ENCODE data around the gene KBTBD6. TPM values are rescaled to one million over a fixed set of nuclear protein-coding genes. Genes with fewer than 3 reads are reported as not detected.
A peak's percentile ranks its signal among the peaks of the same experiment; 100 is the strongest.

Gene KBTBD6
- total RNA-seq, 2 donors from 2014 or later, result 8.5 to 10.2 TPM

GRCh38 chr13:41130356-41130755 lies 2.2 kb downstream of the KBTBD6 start:
- DNase-seq, result no peak
- no peaks in the 10 kb centered on the region for H3K27me3 Mint-ChIP-seq (ENCODE audit: insufficient read depth)
- H3K36me3 Mint-ChIP-seq (ENCODE audit: low read depth), result peaks cover 24% of the 10 kb centered on the region
- peaks cover 5% of the 10 kb centered on the region for H3K36me3 ChIP-seq (ENCODE audit: control insufficient read depth, insufficient read depth, low read length)
- peak overlapping the region; percentile 94 for H3K4me3 Mint-ChIP-seq
- WGBS, 2 experiments (ENCODE audit: insufficient coverage in 1 of 2, insufficient read length in 1 of 2), result 90 to 93% methylated on average over 3 of the region's 3 CpGs
- H3K9me3 Mint-ChIP-seq, result peaks cover 7% of the 10 kb centered on the region
- H3K9me3 ChIP-seq (ENCODE audit: control insufficient read depth, low read length), result no peaks in the 10 kb centered on the region
- H3K27me3 ChIP-seq (ENCODE audit: control insufficient read depth, insufficient read depth, low read length, poor library complexity, severe bottlenecking), result no peaks in the 10 kb centered on the region
- H3K27ac ChIP-seq (ENCODE audit: low read depth, low read length), result no peak overlapping the region
- no peak overlapping the region for H3K27ac Mint-ChIP-seq
- peak overlapping the region; percentile 2 for H3K9ac ChIP-seq (ENCODE audit: extremely low read depth, low read length, poor library complexity, severe bottlenecking)
- H3K4me3 ChIP-seq (ENCODE audit: low read length), result peak overlapping the region; percentile 70
- peaks cover 22% of the 10 kb centered on the region for H3K4me1 Mint-ChIP-seq
- H3K4me1 ChIP-seq (ENCODE audit: control insufficient read depth, insufficient read depth, low read length), result no peaks in the 10 kb centered on the region
- TF ChIP-seq, protein P1, sequence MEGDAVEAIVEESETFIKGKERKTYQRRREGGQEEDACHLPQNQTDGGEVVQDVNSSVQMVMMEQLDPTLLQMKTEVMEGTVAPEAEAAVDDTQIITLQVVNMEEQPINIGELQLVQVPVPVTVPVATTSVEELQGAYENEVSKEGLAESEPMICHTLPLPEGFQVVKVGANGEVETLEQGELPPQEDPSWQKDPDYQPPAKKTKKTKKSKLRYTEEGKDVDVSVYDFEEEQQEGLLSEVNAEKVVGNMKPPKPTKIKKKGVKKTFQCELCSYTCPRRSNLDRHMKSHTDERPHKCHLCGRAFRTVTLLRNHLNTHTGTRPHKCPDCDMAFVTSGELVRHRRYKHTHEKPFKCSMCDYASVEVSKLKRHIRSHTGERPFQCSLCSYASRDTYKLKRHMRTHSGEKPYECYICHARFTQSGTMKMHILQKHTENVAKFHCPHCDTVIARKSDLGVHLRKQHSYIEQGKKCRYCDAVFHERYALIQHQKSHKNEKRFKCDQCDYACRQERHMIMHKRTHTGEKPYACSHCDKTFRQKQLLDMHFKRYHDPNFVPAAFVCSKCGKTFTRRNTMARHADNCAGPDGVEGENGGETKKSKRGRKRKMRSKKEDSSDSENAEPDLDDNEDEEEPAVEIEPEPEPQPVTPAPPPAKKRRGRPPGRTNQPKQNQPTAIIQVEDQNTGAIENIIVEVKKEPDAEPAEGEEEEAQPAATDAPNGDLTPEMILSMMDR (conservative IDR thresholded peaks at IDR 0.05), result no peak

GRCh38 chr13:41127701-41128100 lies 4.9 kb downstream of the KBTBD6 start:
- WGBS, 2 experiments (ENCODE audit: insufficient coverage in 1 of 2, insufficient read length in 1 of 2), result 98 to 100% methylated on average over 1 to 3 of the region's 3 CpGs
- H3K27me3 Mint-ChIP-seq (ENCODE audit: insufficient read depth), result no peaks in the 10 kb centered on the region
- no peak overlapping the region for H3K27ac Mint-ChIP-seq
- Histone ChIP-seq H3K27ac (ENCODE audit: low read depth, low read length) (no peak overlapping the region), H3K4me3 (ENCODE audit: low read length) (no peak overlapping the region), H3K4me1 (ENCODE audit: control insufficient read depth, insufficient read depth, low read length) (no peaks in the 10 kb centered on the region), H3K9me3 (ENCODE audit: control insufficient read depth, low read length) (no peaks in the 10 kb centered on the region), H3K27me3 (ENCODE audit: control insufficient read depth, insufficient read depth, low read length, poor library complexity, severe bottlenecking) (no peaks in the 10 kb centered on the region), H3K36me3 (ENCODE audit: control insufficient read depth, insufficient read depth, low read length) (peaks cover 5% of the 10 kb centered on the region), H3K9ac (ENCODE audit: extremely low read depth, low read length, poor library complexity, severe bottlenecking) (no peak overlapping the region)
- H3K4me3 Mint-ChIP-seq, result no peak overlapping the region
- peaks cover 24% of the 10 kb centered on the region for H3K36me3 Mint-ChIP-seq (ENCODE audit: low read depth)
- H3K4me1 Mint-ChIP-seq, result peaks cover 16% of the 10 kb centered on the region
- peaks cover 7% of the 10 kb centered on the region for H3K9me3 Mint-ChIP-seq
- no peak for DNase-seq
- TF ChIP-seq, protein P1 (conservative IDR thresholded peaks at IDR 0.05), result no peak

GRCh38 chr13:41122838-41123237 lies 9.8 kb downstream of the KBTBD6 start:
- H3K27ac ChIP-seq (ENCODE audit: low read depth, low read length), result no peak overlapping the region
- H3K9me3 ChIP-seq (ENCODE audit: control insufficient read depth, low read length), result no peaks in the 10 kb centered on the region
- no peak overlapping the region for H3K9ac ChIP-seq (ENCODE audit: extremely low read depth, low read length, poor library complexity, severe bottlenecking)
- H3K4me1 ChIP-seq (ENCODE audit: control insufficient read depth, insufficient read depth, low read length), result no peaks in the 10 kb centered on the region
- TF ChIP-seq, protein P1 (conservative IDR thresholded peaks at IDR 0.05), result no peak
- no peaks in the 10 kb centered on the region for H3K4me1 Mint-ChIP-seq
- no peaks in the 10 kb centered on the region for H3K36me3 ChIP-seq (ENCODE audit: control insufficient read depth, insufficient read depth, low read length)
- no peak overlapping the region for H3K4me3 Mint-ChIP-seq
- H3K36me3 Mint-ChIP-seq (ENCODE audit: low read depth), result peaks cover 11% of the 10 kb centered on the region
- no peak overlapping the region for H3K27ac Mint-ChIP-seq
- DNase-seq, result no peak
- WGBS, 2 experiments (ENCODE audit: insufficient coverage in 1 of 2, insufficient read length in 1 of 2), result 89 to 100% methylated on average over 1 of the region's 2 CpGs
- H3K27me3 ChIP-seq (ENCODE audit: control insufficient read depth, insufficient read depth, low read length, poor library complexity, severe bottlenecking), result no peaks in the 10 kb centered on the region
- H3K9me3 Mint-ChIP-seq, result peaks cover 7% of the 10 kb centered on the region
- no peak overlapping the region for H3K4me3 ChIP-seq (ENCODE audit: low read length)
- H3K27me3 Mint-ChIP-seq (ENCODE audit: insufficient read depth), result no peaks in the 10 kb centered on the region

Measured in endodermal cell (in vitro differentiated cells).